Erythroblast (primary cell): Measurements from ENCODE around the gene CXCR4.
"Not testable (repeated sequence)": the region's sequence is repeated elsewhere in the genome, so short reads cannot be mapped to it uniquely, and the experiment has no call there.

Experiments
- GATA1 ChIP-seq: IDR thresholded peaks from 2 replicates; pipeline ENCODE4 v1.6.1; 2011; ENCODE audit warnings: low read depth, mild to moderate bottlenecking, control low read depth, low read length, moderate library complexity
- POLR2A ChIP-seq: IDR thresholded peaks from 2 replicates; pipeline ENCODE4 v1.6.1; 2011; ENCODE audit warnings: mild to moderate bottlenecking, low read length

DNA sequence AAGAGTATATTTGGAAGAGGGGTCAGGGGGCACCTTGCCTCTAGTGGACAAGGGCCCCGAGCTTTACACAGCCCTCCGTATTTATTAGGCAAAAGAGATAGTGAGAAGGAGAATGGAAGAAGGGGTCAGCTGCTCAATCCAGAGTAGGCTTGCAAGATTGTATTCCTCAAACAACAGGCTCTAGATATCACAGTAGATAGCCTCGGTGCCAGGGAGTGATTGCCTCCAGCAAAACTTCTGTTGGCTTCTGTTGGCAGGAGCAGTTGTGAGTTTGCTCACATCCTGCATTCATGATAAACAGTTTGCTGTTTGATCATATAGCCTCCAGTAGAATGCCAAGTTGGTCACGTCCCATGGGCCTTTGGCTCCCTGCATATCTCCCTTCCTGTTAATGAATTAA is 46.1 kb downstream of the CXCR4 start:
- not testable (repeated sequence) for TF ChIP-seq POLR2A, GATA1
